ENCODE data around the gene PLA2G6.

GRCh38 chr22:38108561-38109319 is 72.9 kb downstream of the PLA2G6 start:
- TF ChIP-seq POLR2A (IDR thresholded peaks at IDR 0.05) (no peak), CTCF (IDR thresholded peaks at IDR 0.05) (no peak)
